K562 (cell line): Measurements from ENCODE around the gene SMG9. TPM values are rescaled to one million over a fixed set of nuclear protein-coding genes. Genes with fewer than 3 reads are reported as not detected.

ENCODE experiments used
- DMBX1 ChIP-seq: fragments of 250-450 bp; sonication (Bioruptor Pico); IDR thresholded peaks from 2 replicates; pipeline ENCODE4 v1.8.0; 2022; ENCODE audit warnings: inconsistent platforms, mild to moderate bottlenecking, moderate library complexity, borderline replicate concordance
- HNRNPLL ChIP-seq: fragments of 200-400 bp; formaldehyde crosslinking; IDR thresholded peaks from 2 replicates; pipeline ENCODE4 v1.6.1; 2017; ENCODE audit warnings: low read length, low read depth, mild to moderate bottlenecking; ENCODE audit not compliant: poor library complexity, severe bottlenecking
- ILF3 ChIP-seq: fragments of 450-650 bp; IDR thresholded peaks from 2 replicates; pipeline ENCODE4 v1.6.1; 2018; ENCODE audit warnings: antibody characterized with exemption, mild to moderate bottlenecking, moderate library complexity, borderline replicate concordance
- MAFF ChIP-seq: IDR thresholded peaks from 2 replicates; pipeline ENCODE4 v1.6.1; 2012; ENCODE audit warnings: low read length, improper control_type of control experiment
- OTX1 ChIP-seq: fragments of 450-650 bp; formaldehyde crosslinking; IDR thresholded peaks from 2 replicates; pipeline ENCODE4 v1.4.0; 2022; ENCODE audit warnings: mild to moderate bottlenecking
- PHB ChIP-seq: fragments of 250-450 bp; sonication (Bioruptor Pico); IDR thresholded peaks from 2 replicates; pipeline ENCODE4 v1.5.0; 2021
- SFPQ ChIP-seq: fragments of 200-400 bp; formaldehyde crosslinking; IDR thresholded peaks from 2 replicates; pipeline ENCODE4 v1.6.1; 2017; ENCODE audit warnings: mild to moderate bottlenecking, low read depth, low read length, moderate library complexity
- SIRT6 ChIP-seq: IDR thresholded peaks from one replicate; pipeline ENCODE4 v1.6.1; 2012; ENCODE audit warnings: low read depth, mild to moderate bottlenecking, control low read depth, inconsistent platforms, low read length, moderate library complexity
- TBL1XR1 ChIP-seq, 2 experiments: IDR thresholded peaks; 2 replicates each; pipeline ENCODE4 v1.6.1; 2012; ENCODE audit warnings: improper control_type of control experiment in 2 of 2, low read length in 2 of 2, mild to moderate bottlenecking in 1 of 2
- UBTF ChIP-seq, 2 experiments: IDR thresholded peaks; 2 replicates each; pipeline ENCODE4 v1.6.1; 2012; ENCODE audit warnings: improper control_type of control experiment in 2 of 2, low read depth in 2 of 2, low read length in 2 of 2, borderline replicate concordance in 1 of 2
- ZNF143 ChIP-seq: sonication (generic); formaldehyde crosslinking; IDR thresholded peaks from 2 replicates; pipeline ENCODE4 v1.9.0; 2022; ENCODE audit warnings: mild to moderate bottlenecking, missing genetic modification reagents
- ZNF280B ChIP-seq: fragments of 250-450 bp; sonication (Bioruptor Pico); IDR thresholded peaks from 2 replicates; pipeline ENCODE4 v1.5.1; 2021; ENCODE audit warnings: mild to moderate bottlenecking
- ZNF384 ChIP-seq: IDR thresholded peaks from 2 replicates; pipeline ENCODE4 v1.6.1; 2012; ENCODE audit warnings: low read depth, low read length, improper control_type of control experiment
- ZNF644 ChIP-seq: fragments of 200-800 bp; sonication (Bioruptor generic); IDR thresholded peaks from 2 replicates; pipeline ENCODE4 v1.6.1; 2016; ENCODE audit warnings: low read depth, missing genetic modification characterization, missing compliant biosample characterization
- ZNF668 ChIP-seq: fragments of 250-450 bp; sonication (Bioruptor Pico); IDR thresholded peaks from 2 replicates; pipeline ENCODE4 v1.8.0; 2022; ENCODE audit warnings: mild to moderate bottlenecking, inconsistent platforms
- ZNF830 ChIP-seq: fragments of 250-450 bp; sonication (Bioruptor Pico); IDR thresholded peaks from 2 replicates; pipeline ENCODE4 v1.5.0; 2021; ENCODE audit warnings: mild to moderate bottlenecking
- ZZZ3 ChIP-seq: fragments of 450-650 bp; IDR thresholded peaks from 2 replicates; pipeline ENCODE4 v1.6.1; 2016; ENCODE audit warnings: antibody characterized with exemption, mild to moderate bottlenecking, moderate library complexity
- polyA plus RNA-seq, 8 experiments: library from polyadenylated mRNA; depleted of rRNA in 4 of 8; stranded (reverse) in 5 of 8; unstranded in 3 of 8; fragments of >200 nt; fragmentation: Nextera tagmentation in 2 of 8; fragmentation: Illumina TruSeq in 1 of 8; extraction: Ambion mirVana in 2 of 8; extraction: Trizol in 1 of 8; gene quantifications; 2 replicates each; pipeline versions ENCODE4 v1.2.1 to v1.2.3, GENCODE V29; 2011 to 2014; ENCODE audit warnings: inconsistent platforms in 1 of 8, missing spikeins in 1 of 8
- total RNA-seq, 7 experiments: library from RNA; depleted of rRNA in 6 of 7; stranded (reverse); fragments of >200 nt in 6 of 7; fragmentation: Illumina TruSeq in 2 of 7; extraction: Trizol in 2 of 7; gene quantifications; 2 replicates each; pipeline versions ENCODE4 v1.2.1 to v1.2.3, GENCODE V29; 2011 to 2021; ENCODE audit warnings: low replicate concordance in 1 of 7
- TF ChIP-seq, protein P1 (sequence below): fragments of 250-450 bp; sonication (Bioruptor Pico); IDR thresholded peaks from 2 replicates; pipeline ENCODE4 v1.6.1; 2021; ENCODE audit warnings: mild to moderate bottlenecking

Gene SMG9
- total and polyA plus RNA-seq, 9 of the 15 experiments (the other 6 are each of a cell fraction or from before 2014, with no cell fraction given) = 1.7 to 79.7 (median 40.2) TPM

DNA sequence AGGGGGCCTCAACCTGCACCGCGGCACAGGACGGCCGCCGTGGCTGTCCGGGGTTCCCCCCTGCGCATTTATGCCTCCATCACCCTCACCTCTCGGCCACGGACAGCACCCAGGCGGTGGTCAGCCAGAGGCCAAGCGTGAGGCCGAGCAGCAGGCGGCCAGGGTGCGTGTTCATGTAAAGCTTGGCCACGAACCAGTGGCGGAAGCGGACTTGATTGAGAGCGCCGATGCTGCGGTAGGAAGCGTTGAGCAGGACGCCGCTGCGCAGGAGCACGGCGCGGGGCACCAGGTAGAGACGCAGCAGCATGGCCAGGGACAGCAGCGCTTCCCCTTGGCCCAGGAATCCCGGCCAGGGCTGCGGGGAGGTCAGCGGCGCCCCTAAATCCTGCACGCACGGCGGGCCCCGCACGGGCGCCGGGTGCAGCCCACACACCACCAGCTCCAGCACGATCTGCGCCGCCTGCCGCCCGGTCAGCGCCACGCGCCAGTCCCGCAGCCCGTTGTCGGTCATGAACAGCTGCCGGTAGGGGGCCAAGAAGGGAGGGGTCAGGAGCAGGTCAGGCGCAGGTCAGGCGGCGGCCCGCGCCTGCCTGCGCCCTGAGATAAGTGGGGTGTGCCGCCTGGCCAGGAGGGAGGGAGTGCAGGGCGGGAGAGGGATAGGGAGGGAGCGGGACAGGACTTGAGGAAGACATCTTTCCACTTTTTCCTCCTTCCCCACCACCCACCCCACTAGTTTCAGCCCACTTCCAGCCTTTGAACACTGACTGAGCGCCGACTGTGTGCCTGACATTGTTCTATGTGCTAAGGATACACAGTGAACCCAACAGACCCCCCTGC is 19.6 kb upstream of the SMG9 start (continued):
- peak; percentile 61 for TF ChIP-seq HNRNPLL
- peak; percentile 63 for TF ChIP-seq ZNF143
- TF ChIP-seq MAFF = no peak
- TF ChIP-seq ILF3 = no peak; the same call in 1 of the 2 replicates
- TF ChIP-seq, protein P1, sequence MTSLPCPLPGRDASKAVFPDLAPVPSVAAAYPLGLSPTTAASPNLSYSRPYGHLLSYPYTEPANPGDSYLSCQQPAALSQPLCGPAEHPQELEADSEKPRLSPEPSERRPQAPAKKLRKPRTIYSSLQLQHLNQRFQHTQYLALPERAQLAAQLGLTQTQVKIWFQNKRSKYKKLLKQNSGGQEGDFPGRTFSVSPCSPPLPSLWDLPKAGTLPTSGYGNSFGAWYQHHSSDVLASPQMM (CRISPR knock-in tag) = no peak
- TF ChIP-seq UBTF (IDR thresholded peaks at IDR 0.05; ENCODE audit: borderline replicate concordance in 1 of 2, low read depth in 2 of 2, low read length in 2 of 2) = peak; percentile 83 to 95; a peak in 3 of 4 replicates
- TF ChIP-seq SIRT6 = no peak
- TF ChIP-seq SFPQ = no peak
- no peak for TF ChIP-seq ZNF830 (CRISPR knock-in tag)
- peak; percentile 45 for TF ChIP-seq DMBX1 (CRISPR knock-in tag)
- no peak for TF ChIP-seq PHB
- TF ChIP-seq ZNF644 (tag) = peak; percentile 92
- TF ChIP-seq OTX1 (CRISPR knock-in tag) = peak; percentile 69; the same call in 1 of the 2 replicates
- peak; percentile 47; the same call in 1 of the 2 replicates for TF ChIP-seq ZNF384
- no peak for TF ChIP-seq ZZZ3
- no peak; the same call in 1 of the 2 replicates for TF ChIP-seq ZNF668 (CRISPR knock-in tag)
- peak; percentile 93 to 97 for TF ChIP-seq TBL1XR1 (IDR thresholded peaks at IDR 0.05; ENCODE audit: low read length in 2 of 2)
- TF ChIP-seq ZNF280B (CRISPR knock-in tag) = no peak
